ENCODE results near the gene EIF4E1B. TPM values are rescaled to one million over a fixed set of nuclear protein-coding genes. Genes with fewer than 3 reads are reported as not detected.

Gene EIF4E1B
- total RNA-seq, 1 donor from 2014 or later, result not detected

DNA sequence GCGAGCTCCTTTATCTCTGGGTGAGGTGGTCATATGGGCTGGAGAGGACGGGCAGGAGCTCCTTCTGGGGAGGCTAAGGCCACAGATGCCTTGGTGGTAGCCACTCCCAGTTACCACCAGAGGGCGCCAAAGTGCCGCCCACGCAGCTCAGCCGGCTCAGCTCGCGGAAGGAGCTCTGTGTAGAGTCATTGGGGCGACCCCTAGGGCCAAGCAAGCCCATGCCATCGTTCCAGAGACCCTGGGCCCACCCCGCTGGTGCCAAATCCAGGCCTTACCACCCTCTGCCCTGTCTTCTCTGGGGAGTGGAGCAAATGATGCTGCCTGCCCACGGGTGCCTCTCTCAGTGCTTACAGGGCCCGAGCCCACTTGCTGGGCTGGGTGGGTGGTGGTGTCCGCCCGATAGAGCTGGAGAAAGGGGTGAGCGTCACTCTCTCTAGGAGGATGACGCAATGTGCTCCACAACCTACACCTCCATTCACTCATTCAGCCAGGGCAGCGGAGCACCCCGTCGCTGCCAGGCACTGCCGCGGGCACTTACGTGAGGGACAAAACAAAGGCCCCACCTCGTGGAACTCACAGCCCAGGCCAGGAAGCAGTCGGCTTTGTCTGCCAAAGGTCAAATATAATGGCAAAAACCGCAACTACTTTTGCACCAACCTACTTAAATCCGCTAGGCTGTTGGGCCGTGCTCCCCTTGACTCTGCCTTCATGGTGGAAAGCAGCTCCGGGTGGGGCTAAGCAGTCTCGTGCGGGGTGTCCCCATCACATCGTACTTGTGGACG, 30.6 kb downstream of the EIF4E1B start:
- Histone ChIP-seq H3K9me3 (replicated peaks) (no peaks in the 10 kb centered on the region), H3K4me1 (peaks cover 19% of the 10 kb centered on the region), H3K27ac (replicated peaks) (no peak overlapping the region), H3K36me3 (peaks cover 11% of the 10 kb centered on the region), H3K4me3 (no peak overlapping the region), H3K27me3 (ENCODE audit: low read depth) (peaks cover 40% of the 10 kb centered on the region)
- peak; percentile 98 for TF ChIP-seq CTCF (IDR thresholded peaks at IDR 0.05; ENCODE audit: borderline replicate concordance)
- intact Hi-C loops (cut with micrococcal nuclease), result loop anchor here (10.0 kb wide), 1 partner anchor 294 kb away; no protein-coding TSS in a partner anchor
- DNase-seq, result peak; percentile 64

GRCh38 chr5:176661676-176662075, 31.2 kb downstream of the EIF4E1B start:
- Histone ChIP-seq H3K27me3 (ENCODE audit: low read depth) (peaks cover 46% of the 10 kb centered on the region), H3K9me3 (replicated peaks) (no peaks in the 10 kb centered on the region), H3K4me3 (no peak overlapping the region), H3K36me3 (peaks cover 8% of the 10 kb centered on the region), H3K4me1 (peaks cover 19% of the 10 kb centered on the region), H3K27ac (replicated peaks) (no peak overlapping the region)
- DNase-seq, result no peak
- intact Hi-C loops (cut with micrococcal nuclease), result loop anchor here (10.0 kb wide), 1 partner anchor 293 kb away; no protein-coding TSS in a partner anchor
- TF ChIP-seq CTCF (IDR thresholded peaks at IDR 0.05; ENCODE audit: borderline replicate concordance), result no peak

GRCh38 chr5:176662371-176663333, 32.2 kb downstream of the EIF4E1B start:
- TF ChIP-seq CTCF (IDR thresholded peaks at IDR 0.05; ENCODE audit: borderline replicate concordance), result no peak
- no peak overlapping the region for H3K27ac ChIP-seq (replicated peaks)
- no peak for DNase-seq
- peaks cover 49% of the 10 kb centered on the region for H3K27me3 ChIP-seq (ENCODE audit: low read depth)
- no peaks in the 10 kb centered on the region for H3K36me3 ChIP-seq
- no peak overlapping the region for H3K4me3 ChIP-seq
- peaks cover 19% of the 10 kb centered on the region for H3K4me1 ChIP-seq
- H3K9me3 ChIP-seq (replicated peaks), result no peaks in the 10 kb centered on the region
- intact Hi-C loops (cut with micrococcal nuclease), result loop anchor here (10.0 kb wide), 1 partner anchor 292 kb away; no protein-coding TSS in a partner anchor

DNA sequence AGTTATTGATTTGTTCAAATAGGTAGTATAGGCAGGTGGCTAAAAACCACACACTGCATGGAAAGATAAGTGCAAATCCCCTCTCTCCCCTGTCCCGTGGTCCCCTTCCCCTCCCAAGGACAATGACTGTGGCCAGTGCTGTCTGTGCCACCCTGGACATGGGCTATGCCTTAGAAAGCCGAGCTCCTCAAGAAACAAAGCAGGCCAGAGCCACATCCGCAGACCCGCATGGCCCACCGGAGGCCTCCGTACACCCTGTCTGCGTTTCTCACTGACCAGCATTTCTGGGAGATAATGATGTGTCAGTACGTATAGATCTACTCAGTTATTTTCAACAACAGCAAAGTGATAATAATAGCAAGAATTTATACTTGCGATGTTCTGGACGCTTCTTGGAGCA, 33.1 kb downstream of the EIF4E1B start:
- DNase-seq, result no peak
- intact Hi-C loops (cut with micrococcal nuclease), result loop anchor here (10.0 kb wide), 1 partner anchor 291 kb away; no protein-coding TSS in a partner anchor
- TF ChIP-seq CTCF (IDR thresholded peaks at IDR 0.05; ENCODE audit: borderline replicate concordance), result no peak
- Histone ChIP-seq H3K9me3 (replicated peaks) (no peaks in the 10 kb centered on the region), H3K4me1 (peaks cover 12% of the 10 kb centered on the region), H3K4me3 (no peak overlapping the region), H3K27ac (replicated peaks) (no peak overlapping the region), H3K36me3 (no peaks in the 10 kb centered on the region), H3K27me3 (ENCODE audit: low read depth) (peaks cover 58% of the 10 kb centered on the region)

DNA sequence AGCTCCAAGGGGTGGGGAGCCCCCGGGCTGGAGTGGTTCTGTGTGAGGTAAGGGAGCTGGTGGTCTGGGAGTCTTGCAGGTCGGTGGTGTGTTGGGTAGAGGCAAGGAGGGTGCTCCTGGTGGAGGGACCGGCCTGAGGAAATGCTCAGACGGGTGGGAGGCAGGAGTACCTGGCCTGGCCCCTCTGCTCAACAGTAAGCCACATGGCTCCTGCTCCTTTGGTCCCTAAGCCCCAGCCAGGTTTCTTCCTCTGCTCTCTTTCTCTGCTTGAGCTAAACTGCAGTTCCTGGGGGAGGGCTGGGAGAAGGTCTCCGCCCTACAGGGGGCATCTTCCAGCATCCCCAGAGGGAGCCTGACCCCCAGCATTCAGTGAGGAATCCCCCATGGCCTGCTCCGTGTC, 34.0 kb downstream of the EIF4E1B start:
- Histone ChIP-seq H3K27ac (replicated peaks) (no peak overlapping the region), H3K27me3 (ENCODE audit: low read depth) (peaks cover 67% of the 10 kb centered on the region), H3K9me3 (replicated peaks) (no peaks in the 10 kb centered on the region), H3K4me3 (no peak overlapping the region), H3K36me3 (no peaks in the 10 kb centered on the region), H3K4me1 (peaks cover 5% of the 10 kb centered on the region)
- no peak for TF ChIP-seq CTCF (IDR thresholded peaks at IDR 0.05; ENCODE audit: borderline replicate concordance)
- no peak for DNase-seq
- intact Hi-C loops (cut with micrococcal nuclease), result loop anchor here (10.0 kb wide), 1 partner anchor 290 kb away; no protein-coding TSS in a partner anchor

All from left ventricle myocardium inferior (tissue), 1 donor.